IPS-18a (cell line): ENCODE data around the gene CDC42BPA.
A peak's percentile ranks its signal among the peaks of the same experiment; 100 is the strongest.

ENCODE experiments used
- H3K27ac ChIP-seq: one replicate; pipeline ENCODE4 v1.5.1; 2013; ENCODE audit warnings: low read length
- H3K27me3 ChIP-seq: one replicate; pipeline ENCODE4 v1.6.1; 2013; ENCODE audit warnings: mild to moderate bottlenecking, low read length; ENCODE audit not compliant: control insufficient read depth, insufficient read depth
- H3K36me3 ChIP-seq: one replicate; pipeline ENCODE4 v1.6.1; 2013; ENCODE audit warnings: low read depth, low read length; ENCODE audit not compliant: control insufficient read depth
- H3K4me1 ChIP-seq: one replicate; pipeline ENCODE4 v1.6.1; 2013; ENCODE audit warnings: low read depth, low read length; ENCODE audit not compliant: control insufficient read depth
- H3K4me3 ChIP-seq: one replicate; pipeline ENCODE4 v1.5.1; 2013; ENCODE audit warnings: low read length
- H3K9ac ChIP-seq: one replicate; pipeline ENCODE4 v1.6.1; 2013; ENCODE audit warnings: mild to moderate bottlenecking, low read length, moderate library complexity
- H3K9me3 ChIP-seq: one replicate; pipeline ENCODE4 v1.6.1; 2013; ENCODE audit warnings: low read depth, low read length; ENCODE audit not compliant: control insufficient read depth

Gene CDC42BPA

DNA sequence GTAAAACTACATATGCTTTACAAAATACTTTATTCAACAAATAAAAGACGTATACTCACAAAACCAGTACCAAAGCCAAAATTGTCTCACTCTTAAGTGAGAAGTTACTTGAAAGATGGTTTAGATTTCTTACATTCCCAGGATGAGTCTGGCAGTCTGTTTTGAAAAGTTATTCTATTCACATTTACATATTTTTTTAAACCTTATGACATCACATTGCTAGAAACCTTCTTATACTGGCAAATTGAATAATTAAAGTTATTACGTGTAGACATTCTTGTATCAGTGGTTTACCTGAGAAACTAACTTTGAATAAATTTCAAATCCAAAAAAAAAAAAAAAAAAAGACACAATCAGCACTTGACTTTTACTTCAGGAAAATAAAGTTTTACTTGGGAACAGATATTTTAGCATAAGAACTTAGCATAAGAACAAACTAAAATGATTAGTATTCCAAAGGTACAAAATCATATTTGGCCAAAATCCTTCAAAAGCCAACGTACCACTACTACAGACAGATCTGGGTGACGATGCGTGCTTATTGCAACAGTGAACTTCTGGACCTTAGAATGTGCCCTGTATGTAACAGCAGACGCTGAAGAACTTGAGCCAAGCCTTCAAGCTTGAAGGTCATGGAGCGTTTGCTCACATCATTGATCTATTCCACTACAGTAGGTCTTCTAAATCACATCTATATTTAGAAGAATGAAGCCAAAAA, 2.5 kb downstream of the CDC42BPA start:
- H3K4me3 ChIP-seq, result peak overlapping the region; percentile 74
- peaks cover 14% of the 10 kb centered on the region for H3K4me1 ChIP-seq
- peak overlapping the region; percentile 92 for H3K9ac ChIP-seq
- H3K27ac ChIP-seq, result no peak overlapping the region
- H3K9me3 ChIP-seq, result no peaks in the 10 kb centered on the region
- no peaks in the 10 kb centered on the region for H3K27me3 ChIP-seq
- H3K36me3 ChIP-seq, result no peaks in the 10 kb centered on the region

DNA sequence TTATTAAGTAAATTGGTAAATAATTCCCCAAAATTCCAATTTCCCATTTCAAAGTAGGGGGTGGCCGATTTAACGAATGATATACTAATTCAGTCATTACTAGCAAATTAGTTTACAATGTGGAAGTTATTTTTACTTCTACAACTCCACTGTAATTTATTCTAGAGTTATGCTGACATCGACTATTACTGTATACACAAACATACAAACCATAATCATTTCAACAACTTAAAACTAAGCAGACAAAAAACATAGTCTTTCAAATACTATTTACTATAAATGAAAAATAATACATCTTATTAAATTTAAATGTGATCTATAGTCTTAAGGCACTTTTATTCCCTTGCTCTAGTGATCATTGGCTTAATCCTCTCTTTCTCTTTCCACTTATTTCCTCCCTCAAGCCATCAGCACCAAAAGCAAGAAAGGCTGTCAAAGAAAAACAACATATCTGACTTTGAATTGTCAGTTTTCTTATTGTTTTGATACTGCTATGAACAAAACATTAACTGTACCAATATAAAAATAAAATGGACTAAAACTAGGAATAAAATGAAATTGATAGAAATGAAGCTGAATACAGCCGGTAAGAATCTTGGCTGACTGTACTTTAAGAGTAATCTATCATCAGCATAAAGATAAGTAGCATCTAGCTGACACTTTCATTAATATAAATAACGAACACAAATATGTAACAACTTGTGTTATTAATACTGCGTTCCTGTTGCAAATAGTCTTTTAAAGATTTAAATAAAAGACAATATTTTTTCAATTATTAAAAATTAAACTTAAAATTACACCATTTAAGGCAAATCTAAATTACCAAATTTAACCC, 4.1 kb downstream of the CDC42BPA start:
- no peaks in the 10 kb centered on the region for H3K36me3 ChIP-seq
- no peaks in the 10 kb centered on the region for H3K27me3 ChIP-seq
- H3K9ac ChIP-seq, result no peak overlapping the region
- no peak overlapping the region for H3K27ac ChIP-seq
- peak overlapping the region; percentile 74 for H3K4me3 ChIP-seq
- H3K4me1 ChIP-seq, result no peaks in the 10 kb centered on the region
- H3K9me3 ChIP-seq, result no peaks in the 10 kb centered on the region

DNA sequence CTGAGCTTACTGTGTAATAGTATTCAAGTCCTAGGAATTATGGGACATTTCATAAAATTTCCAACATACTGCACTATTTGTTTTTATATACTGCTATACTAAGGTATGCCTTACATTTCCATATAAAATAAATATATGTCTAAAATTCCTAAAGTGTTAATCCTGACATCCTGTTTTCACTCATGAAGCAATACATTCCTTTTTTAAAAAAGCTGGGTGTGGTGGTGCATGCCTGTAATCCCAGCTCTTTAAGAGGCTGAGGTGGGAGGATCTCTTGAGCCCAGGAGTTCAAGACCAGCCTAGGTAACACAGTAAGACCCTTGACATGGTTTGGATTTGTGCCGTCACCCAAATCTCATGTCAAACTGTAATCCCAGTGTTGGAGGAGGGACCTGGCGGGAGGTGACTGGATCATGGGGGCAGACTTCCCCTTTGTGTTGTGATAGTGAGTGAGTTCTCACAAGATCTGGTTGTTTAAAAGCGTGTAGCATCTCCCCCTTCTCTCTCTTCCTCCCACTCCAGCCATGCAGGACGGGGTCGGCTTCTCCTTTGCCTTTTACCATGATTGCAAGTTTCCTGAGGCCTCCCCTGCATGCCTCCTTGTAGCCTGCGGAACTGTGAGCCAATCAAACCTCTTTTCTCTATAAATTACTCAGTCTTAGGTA, 5.8 kb downstream of the CDC42BPA start:
- H3K4me3 ChIP-seq, result no peak overlapping the region
- H3K36me3 ChIP-seq, result no peaks in the 10 kb centered on the region
- no peak overlapping the region for H3K27ac ChIP-seq
- no peaks in the 10 kb centered on the region for H3K27me3 ChIP-seq
- H3K9me3 ChIP-seq, result no peaks in the 10 kb centered on the region
- H3K9ac ChIP-seq, result no peak overlapping the region
- H3K4me1 ChIP-seq, result no peaks in the 10 kb centered on the region

DNA sequence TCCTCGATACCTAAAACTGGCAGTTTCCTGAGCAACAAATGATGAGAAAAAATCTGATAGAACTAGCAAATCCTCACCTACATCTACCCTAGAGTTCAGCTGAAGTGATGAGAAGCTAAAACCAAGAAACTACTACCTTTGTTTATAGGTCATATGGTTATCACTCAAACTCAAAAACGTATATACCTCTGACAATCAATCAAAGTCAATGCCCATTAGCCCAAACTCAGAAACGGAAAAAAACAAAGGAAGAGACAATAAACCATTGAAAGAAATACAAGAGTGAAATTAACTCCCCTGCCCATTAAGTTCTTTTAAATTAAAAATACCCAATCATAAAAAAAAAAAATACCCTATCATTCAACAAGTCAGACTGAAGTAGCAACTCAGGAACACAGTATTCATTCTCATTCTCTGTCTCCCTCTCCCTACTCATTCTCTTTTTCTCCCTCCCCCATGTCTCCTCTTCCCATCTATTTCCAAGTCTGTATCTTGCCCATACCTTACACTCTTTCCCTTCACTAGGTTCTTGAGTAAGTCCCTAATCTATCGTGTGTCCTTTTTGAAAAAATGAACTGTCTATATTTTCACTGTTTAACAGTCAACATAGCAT, 6.8 kb downstream of the CDC42BPA start:
- H3K27ac ChIP-seq, result no peak overlapping the region
- no peaks in the 10 kb centered on the region for H3K4me1 ChIP-seq
- H3K36me3 ChIP-seq, result no peaks in the 10 kb centered on the region
- no peaks in the 10 kb centered on the region for H3K9me3 ChIP-seq
- H3K9ac ChIP-seq, result no peak overlapping the region
- H3K27me3 ChIP-seq, result no peaks in the 10 kb centered on the region
- H3K4me3 ChIP-seq, result no peak overlapping the region

DNA sequence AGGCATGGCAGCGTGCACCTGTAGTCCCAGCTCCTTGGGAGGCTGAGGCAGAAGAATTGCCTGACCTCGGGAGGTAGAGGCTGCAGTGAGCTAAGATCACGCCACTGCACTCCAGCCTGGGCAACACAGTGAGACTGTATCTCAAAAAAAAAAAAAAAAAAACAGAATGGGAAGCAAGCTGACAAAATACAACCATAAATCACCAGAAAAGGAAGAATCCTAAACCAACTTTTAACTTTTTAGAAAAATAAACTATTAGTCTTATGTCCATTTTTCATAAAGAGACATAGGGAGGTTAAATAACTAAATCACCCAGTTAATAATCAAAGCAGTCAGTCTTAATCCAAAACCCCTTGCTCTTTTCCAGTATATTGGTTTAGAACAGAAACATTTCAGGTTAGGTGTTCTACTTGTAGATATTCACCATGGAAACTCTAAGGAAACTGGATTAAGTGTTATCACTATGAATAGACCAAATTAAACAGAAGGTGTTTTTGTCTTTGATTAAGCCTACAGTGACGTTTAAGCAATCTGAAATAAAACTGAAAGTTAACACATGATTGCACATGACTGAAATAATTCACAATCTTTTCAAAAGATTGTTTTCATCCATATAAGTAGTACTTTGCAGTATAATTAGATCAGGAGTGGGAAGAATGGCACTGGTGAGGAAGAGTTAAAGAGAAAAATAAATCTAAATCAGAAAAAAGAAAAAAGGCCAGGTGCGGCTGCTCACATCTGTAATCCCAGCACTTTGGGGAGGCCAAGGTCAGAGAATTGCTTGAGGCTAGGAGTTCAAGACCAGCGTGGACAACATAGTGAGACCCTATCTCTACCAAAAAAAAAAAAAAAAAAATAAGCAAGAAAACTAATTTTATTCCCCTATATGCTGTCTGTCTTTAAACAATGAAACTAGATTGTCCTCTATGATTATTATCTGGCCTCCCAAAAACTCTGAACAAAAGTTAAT, 9.6 kb downstream of the CDC42BPA start:
- H3K36me3 ChIP-seq, result no peaks in the 10 kb centered on the region
- no peaks in the 10 kb centered on the region for H3K4me1 ChIP-seq
- H3K27me3 ChIP-seq, result no peaks in the 10 kb centered on the region
- H3K4me3 ChIP-seq, result no peak overlapping the region
- H3K27ac ChIP-seq, result no peak overlapping the region
- no peaks in the 10 kb centered on the region for H3K9me3 ChIP-seq
- no peak overlapping the region for H3K9ac ChIP-seq

DNA sequence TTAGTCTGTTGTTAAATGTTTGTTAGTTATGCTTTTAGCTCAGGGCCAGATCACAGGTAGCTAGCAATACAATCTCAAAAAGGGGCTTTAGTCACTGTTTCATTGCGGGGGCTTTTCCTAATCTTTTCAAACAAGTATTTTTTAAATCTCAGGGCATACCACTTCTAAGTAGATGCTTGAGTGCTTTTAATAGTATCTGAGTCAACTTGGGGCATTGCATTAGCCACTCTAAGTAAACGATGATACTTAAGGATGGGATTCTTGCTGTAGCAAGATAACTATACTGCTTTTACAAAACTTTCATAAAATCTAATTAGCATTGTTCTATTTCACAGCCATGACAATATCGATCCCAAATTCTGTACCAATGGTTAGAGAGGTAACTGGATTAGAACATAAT, 11.6 kb downstream of the CDC42BPA start:
- H3K9me3 ChIP-seq, result no peaks in the 10 kb centered on the region
- H3K9ac ChIP-seq, result no peak overlapping the region
- no peak overlapping the region for H3K27ac ChIP-seq
- H3K27me3 ChIP-seq, result no peaks in the 10 kb centered on the region
- H3K4me3 ChIP-seq, result no peak overlapping the region
- no peaks in the 10 kb centered on the region for H3K36me3 ChIP-seq
- H3K4me1 ChIP-seq, result peaks cover 7% of the 10 kb centered on the region

DNA sequence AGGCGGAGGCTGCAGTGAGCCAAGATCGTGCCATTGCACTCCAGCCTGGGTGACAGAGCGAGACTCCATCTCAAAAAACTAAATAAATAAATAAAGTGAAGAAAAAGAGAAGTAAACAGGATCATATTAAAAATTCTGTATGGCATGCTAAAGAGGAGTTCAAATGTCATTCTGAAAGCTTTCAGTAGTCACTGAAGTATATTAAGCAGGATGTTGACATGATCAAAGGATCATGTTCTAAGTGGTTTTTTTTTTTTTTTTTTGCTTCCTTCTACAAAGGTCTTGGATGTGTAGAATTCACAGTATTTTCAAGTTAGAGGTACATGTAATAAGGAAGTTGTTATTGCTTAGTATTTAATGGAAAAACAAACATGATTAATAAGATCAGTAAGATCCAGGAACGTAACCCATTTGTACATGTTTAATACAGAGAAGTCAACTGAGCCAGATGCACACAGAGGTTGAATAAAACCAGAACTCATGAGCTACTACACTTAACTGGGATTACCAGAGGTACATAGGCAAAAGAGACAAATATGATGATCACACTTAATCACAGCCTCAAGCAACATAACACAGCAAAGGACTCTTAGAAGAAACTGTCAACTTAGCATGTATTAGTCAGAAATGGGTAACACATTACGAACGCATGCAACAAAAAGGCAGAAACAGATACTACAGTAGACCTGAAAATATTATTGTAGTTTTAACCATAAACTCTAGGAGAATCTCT, 12.2 kb downstream of the CDC42BPA start:
- peaks cover 7% of the 10 kb centered on the region for H3K4me1 ChIP-seq
- no peaks in the 10 kb centered on the region for H3K27me3 ChIP-seq
- no peak overlapping the region for H3K4me3 ChIP-seq
- no peak overlapping the region for H3K9ac ChIP-seq
- H3K9me3 ChIP-seq, result no peaks in the 10 kb centered on the region
- H3K27ac ChIP-seq, result no peak overlapping the region
- H3K36me3 ChIP-seq, result no peaks in the 10 kb centered on the region

DNA sequence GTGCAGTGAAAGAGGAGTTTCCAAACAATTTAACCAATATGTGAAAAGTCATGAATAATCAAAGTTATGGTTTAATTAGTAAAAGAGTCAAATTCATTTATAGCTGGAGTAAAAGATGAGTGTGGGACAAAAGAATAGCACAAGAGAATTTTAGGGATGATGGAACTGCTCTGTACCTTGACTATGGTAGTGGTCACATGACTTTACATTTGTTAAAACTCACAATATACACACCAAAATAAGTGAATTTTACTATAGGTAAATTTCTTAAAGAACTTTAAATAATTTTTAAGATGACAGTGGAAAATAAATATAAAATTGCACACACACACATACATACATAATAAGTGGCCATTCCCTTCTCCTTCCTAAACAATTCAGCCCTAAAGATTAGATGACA, 13.6 kb downstream of the CDC42BPA start:
- Histone ChIP-seq H3K36me3 (no peaks in the 10 kb centered on the region), H3K4me3 (no peak overlapping the region), H3K4me1 (peaks cover 7% of the 10 kb centered on the region), H3K27me3 (no peaks in the 10 kb centered on the region), H3K9ac (no peak overlapping the region), H3K9me3 (no peaks in the 10 kb centered on the region), H3K27ac (no peak overlapping the region)

DNA sequence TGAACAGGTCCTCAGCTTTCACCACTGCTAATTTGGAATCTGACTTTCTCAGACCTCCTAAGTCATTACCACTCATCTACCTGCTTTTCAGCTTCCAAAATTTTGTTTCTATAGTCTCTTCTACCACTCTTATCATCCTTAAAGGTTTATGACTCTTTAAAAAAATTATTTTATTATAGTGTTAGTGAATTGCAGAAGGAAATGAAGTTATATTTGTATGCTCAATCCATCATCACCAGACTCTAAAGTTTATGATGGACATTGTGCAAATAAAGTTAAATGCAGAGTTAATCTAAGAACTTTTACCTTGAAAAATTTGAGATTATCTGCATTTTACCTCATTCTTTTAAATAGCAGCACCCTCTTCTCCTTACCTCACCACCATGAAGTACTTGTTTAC, 14.6 kb downstream of the CDC42BPA start:
- H3K27ac ChIP-seq, result no peak overlapping the region
- H3K27me3 ChIP-seq, result no peaks in the 10 kb centered on the region
- no peaks in the 10 kb centered on the region for H3K9me3 ChIP-seq
- H3K4me1 ChIP-seq, result peaks cover 7% of the 10 kb centered on the region
- no peak overlapping the region for H3K4me3 ChIP-seq
- H3K9ac ChIP-seq, result no peak overlapping the region
- no peaks in the 10 kb centered on the region for H3K36me3 ChIP-seq

DNA sequence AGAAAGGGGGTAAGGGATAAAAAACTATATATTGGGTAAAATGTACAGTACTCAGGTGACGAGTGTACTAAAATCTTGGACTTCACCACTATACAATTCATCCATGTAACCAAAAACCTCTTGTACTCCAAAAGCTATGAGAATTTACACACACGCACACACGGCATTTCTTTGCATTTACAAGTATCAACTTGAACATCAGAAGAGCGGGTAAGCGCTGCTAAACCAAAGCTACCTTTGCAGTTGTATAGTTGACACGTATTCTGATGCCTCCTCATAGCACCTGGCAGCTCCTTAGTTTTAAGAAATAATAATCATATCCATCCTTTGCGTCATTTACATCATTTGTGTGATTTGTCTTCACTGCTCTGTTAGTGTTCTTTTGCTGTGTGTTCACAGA, 17.6 kb downstream of the CDC42BPA start:
- Histone ChIP-seq H3K9me3 (no peaks in the 10 kb centered on the region), H3K27ac (no peak overlapping the region), H3K4me1 (peaks cover 7% of the 10 kb centered on the region), H3K4me3 (no peak overlapping the region), H3K36me3 (no peaks in the 10 kb centered on the region), H3K27me3 (no peaks in the 10 kb centered on the region), H3K9ac (no peak overlapping the region)
